H1 (cell line): Measurements from ENCODE around the gene CHST3. TPM values are rescaled to one million over a fixed set of nuclear protein-coding genes. Genes with fewer than 3 reads are reported as not detected.

Source experiments
- BACH1 ChIP-seq: IDR thresholded peaks from 2 replicates; pipeline ENCODE4 v1.6.1; 2012; ENCODE audit warnings: low read length, improper control_type of control experiment
- CHD7 ChIP-seq: fragments of 300-600 bp; sonication (generic); IDR thresholded peaks from 2 replicates; pipeline ENCODE4 v1.7.1; 2012; ENCODE audit warnings: low read length, moderate library complexity, mild to moderate bottlenecking, inconsistent platforms; ENCODE audit not compliant: insufficient replicate concordance
- NRF1 ChIP-seq: IDR thresholded peaks from 2 replicates; pipeline ENCODE4 v1.6.1; 2011; ENCODE audit warnings: mild to moderate bottlenecking, low read depth, low read length, improper control_type of control experiment
- SIRT6 ChIP-seq: IDR thresholded peaks from one replicate; pipeline ENCODE4 v1.7.1; 2012; ENCODE audit warnings: low read length, inconsistent platforms
- SP2 ChIP-seq: IDR thresholded peaks from 2 replicates; pipeline ENCODE4 v1.6.1; 2012; ENCODE audit warnings: mild to moderate bottlenecking, low read length, inconsistent platforms
- SP4 ChIP-seq: IDR thresholded peaks from 2 replicates; pipeline ENCODE4 v1.6.1; 2012; ENCODE audit warnings: low read length, inconsistent platforms
- polyA plus RNA-seq, 7 experiments: library from polyadenylated mRNA; depleted of rRNA in 3 of 7; stranded (reverse) in 5 of 7; unstranded in 2 of 7; fragments of >200 nt in 5 of 7; fragments of 200-250 nt in 2 of 7; gene quantifications; 1 replicate in 5 of 7; 2 replicates in 1 of 7; 4 replicates in 1 of 7; pipeline versions ENCODE4 v1.2.1 to v1.2.3, GENCODE V29; 2011 to 2013; ENCODE audit warnings: missing spikeins in 2 of 7, mixed read lengths in 2 of 7
- total RNA-seq: library from RNA; stranded (reverse); fragmentation: NEBNext Ultra II Directional; extraction: Animal tissue kit (Norgen Biotek cat#: 25700); gene quantifications from 2 replicates; pipeline ENCODE4 v1.2.1, GENCODE V29; 2021

The CHST3 gene
- total and polyA plus RNA-seq, 2 of the 8 experiments (the other 6 are each of a cell fraction or from before 2014, with no cell fraction given), result 2.0 to 5.8 TPM

DNA sequence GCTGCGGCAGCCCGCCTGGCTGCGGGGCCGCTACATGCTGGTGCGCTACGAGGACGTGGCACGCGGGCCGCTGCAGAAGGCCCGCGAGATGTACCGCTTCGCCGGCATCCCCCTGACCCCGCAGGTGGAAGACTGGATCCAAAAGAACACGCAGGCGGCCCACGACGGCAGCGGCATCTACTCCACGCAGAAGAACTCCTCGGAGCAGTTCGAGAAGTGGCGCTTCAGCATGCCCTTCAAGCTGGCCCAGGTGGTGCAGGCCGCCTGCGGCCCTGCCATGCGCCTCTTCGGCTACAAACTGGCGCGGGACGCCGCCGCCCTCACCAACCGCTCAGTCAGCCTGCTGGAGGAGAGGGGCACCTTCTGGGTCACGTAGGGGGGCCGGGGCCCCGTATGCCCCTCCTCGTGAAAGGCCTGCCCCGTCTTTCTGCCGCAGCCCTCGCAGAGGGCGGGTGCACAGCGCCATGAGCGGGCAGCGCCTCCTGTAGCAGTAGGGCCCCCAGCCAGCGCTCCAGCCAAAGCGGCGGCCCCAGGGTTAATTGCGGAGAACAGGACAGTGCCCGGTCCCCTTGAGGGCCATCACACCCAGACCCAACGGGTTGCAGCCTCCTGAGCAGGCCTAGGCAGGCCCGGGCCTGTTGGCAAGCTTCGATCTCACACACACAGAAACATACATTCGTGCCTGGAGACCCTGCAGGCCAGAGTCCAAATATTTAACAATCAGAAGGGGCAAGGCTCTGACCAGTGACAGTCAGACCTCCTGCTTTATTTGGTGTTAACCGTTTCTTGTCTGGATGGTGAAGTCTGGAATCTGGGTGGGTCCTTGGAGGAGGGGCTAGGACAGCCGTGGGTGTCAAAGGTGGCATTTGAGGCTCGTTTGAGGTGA, 44.1 kb downstream of the CHST3 start (continued):
- TF ChIP-seq BACH1 (no peak), SP2 (no peak), NRF1 (no peak), SP4 (no peak), SIRT6 (no peak), CHD7 (no peak)
